ENCODE measurements around the gene CSF3. TPM values are rescaled to one million over a fixed set of nuclear protein-coding genes. Genes with fewer than 3 reads are reported as not detected.

The CSF3 gene
- total RNA-seq, 1 experiment from 2014 or later, result 0.38 TPM

DNA sequence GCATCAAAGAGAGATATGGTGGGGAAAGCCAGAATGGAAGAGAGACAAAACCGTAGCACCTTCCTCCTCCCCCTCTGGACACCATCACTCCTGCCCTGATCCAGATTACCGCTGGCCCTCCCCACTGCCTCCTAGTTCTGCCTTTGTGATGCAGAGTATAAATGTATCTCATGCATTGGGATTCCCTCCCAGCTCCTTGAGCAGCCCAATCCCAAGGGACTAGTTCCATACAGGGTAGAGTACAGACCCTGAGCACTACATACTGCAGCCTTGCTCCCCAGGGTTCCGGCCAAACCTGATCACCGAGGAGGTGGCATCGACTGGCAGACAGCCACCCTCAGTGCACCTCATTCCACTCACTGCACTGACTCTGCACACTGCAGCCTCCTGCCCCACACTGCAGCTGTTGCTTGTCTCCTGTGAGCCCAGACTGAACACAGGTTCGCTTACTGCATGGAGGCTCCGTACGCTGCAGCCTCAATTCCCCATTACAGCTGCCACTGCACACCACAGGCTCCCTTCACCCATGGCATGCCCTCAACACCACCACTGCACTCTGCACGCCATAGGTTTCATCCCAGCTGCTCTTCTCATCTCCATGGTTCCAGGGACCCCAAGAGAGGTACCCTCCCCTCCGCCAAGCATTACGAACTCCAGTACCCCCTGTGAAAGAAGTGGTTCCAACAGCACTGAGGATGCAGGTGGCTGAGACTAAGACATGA lies 45.8 kb downstream of the CSF3 start:
- CTCF ChIA-PET, result interaction anchor here (0.9 to 37.1 kb wide), 8 partner anchors 12 to 62 kb away, joined by 3 to 1006 read pairs (median 160); partner anchors contain the start of genes CSF3, NR1D1 and THRA

DNA sequence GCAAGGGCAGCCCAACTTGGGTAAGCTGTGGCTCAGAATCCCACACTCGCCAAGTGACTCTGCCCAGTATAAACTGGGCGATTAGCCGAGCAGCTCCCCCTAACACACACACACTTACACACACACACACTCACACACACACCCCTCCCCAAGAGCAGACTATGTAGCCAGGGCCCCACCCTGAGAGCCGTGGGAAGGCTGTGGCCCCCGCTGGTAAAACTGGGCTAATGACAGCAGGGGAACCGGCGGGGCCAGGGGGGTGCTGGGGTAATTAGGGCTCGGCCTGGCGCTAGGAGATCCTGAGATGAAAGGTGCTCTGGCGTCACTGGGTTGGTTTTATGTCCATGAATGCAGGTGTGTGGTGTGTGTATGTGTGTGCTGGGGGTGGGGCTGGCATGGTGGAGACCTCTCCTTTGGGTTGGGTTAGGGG lies 46.4 kb downstream of the CSF3 start:
- TF ChIP-seq, protein P1, sequence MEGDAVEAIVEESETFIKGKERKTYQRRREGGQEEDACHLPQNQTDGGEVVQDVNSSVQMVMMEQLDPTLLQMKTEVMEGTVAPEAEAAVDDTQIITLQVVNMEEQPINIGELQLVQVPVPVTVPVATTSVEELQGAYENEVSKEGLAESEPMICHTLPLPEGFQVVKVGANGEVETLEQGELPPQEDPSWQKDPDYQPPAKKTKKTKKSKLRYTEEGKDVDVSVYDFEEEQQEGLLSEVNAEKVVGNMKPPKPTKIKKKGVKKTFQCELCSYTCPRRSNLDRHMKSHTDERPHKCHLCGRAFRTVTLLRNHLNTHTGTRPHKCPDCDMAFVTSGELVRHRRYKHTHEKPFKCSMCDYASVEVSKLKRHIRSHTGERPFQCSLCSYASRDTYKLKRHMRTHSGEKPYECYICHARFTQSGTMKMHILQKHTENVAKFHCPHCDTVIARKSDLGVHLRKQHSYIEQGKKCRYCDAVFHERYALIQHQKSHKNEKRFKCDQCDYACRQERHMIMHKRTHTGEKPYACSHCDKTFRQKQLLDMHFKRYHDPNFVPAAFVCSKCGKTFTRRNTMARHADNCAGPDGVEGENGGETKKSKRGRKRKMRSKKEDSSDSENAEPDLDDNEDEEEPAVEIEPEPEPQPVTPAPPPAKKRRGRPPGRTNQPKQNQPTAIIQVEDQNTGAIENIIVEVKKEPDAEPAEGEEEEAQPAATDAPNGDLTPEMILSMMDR (IDR thresholded peaks at IDR 0.05; ENCODE audit: unreplicated experiment), result no peak
- peak overlapping the region; percentile 27 for H3K27ac Mint-ChIP-seq (ENCODE audit: unreplicated experiment)
- peaks cover 40% of the 10 kb centered on the region for H3K36me3 Mint-ChIP-seq (ENCODE audit: insufficient read depth, unreplicated experiment)
- DNase-seq, result no peak
- BruUV-seq (replicated peaks), result no TSS peak
- H3K4me1 Mint-ChIP-seq (ENCODE audit: low read depth, unreplicated experiment), result peaks cover 47% of the 10 kb centered on the region
- H3K27me3 Mint-ChIP-seq (ENCODE audit: unreplicated experiment), result peaks cover 61% of the 10 kb centered on the region
- CTCF ChIA-PET, result interaction anchor here (0.6 to 37.1 kb wide), 9 partner anchors 8 to 61 kb away, joined by 3 to 1006 read pairs (median 81); partner anchors contain the start of genes CSF3, MED24, NR1D1 and THRA
- intact Hi-C loops (cut with micrococcal nuclease; ENCODE audit: unreplicated experiment), result no loop called here
- H3K9me3 Mint-ChIP-seq (ENCODE audit: low read depth, unreplicated experiment), result no peaks in the 10 kb centered on the region
- H3K4me3 Mint-ChIP-seq (ENCODE audit: low read depth, unreplicated experiment), result peak overlapping the region; percentile 54

More for the DNA sequence above, 45.8 kb downstream of the CSF3 start:
- DNase-seq, result peak; percentile 64
- no peaks in the 10 kb centered on the region for H3K9me3 Mint-ChIP-seq (ENCODE audit: low read depth, unreplicated experiment)
- peaks cover 67% of the 10 kb centered on the region for H3K27me3 Mint-ChIP-seq (ENCODE audit: unreplicated experiment)
- intact Hi-C loops (cut with micrococcal nuclease; ENCODE audit: unreplicated experiment), result no loop called here
- no peak overlapping the region for H3K27ac Mint-ChIP-seq (ENCODE audit: unreplicated experiment)
- TF ChIP-seq, protein P1 (IDR thresholded peaks at IDR 0.05; ENCODE audit: unreplicated experiment), result no peak
- peaks cover 40% of the 10 kb centered on the region for H3K36me3 Mint-ChIP-seq (ENCODE audit: insufficient read depth, unreplicated experiment)
- BruUV-seq (replicated peaks), result no TSS peak
- peak overlapping the region; percentile 54 for H3K4me3 Mint-ChIP-seq (ENCODE audit: low read depth, unreplicated experiment)
- H3K4me1 Mint-ChIP-seq (ENCODE audit: low read depth, unreplicated experiment), result peaks cover 45% of the 10 kb centered on the region

DNA sequence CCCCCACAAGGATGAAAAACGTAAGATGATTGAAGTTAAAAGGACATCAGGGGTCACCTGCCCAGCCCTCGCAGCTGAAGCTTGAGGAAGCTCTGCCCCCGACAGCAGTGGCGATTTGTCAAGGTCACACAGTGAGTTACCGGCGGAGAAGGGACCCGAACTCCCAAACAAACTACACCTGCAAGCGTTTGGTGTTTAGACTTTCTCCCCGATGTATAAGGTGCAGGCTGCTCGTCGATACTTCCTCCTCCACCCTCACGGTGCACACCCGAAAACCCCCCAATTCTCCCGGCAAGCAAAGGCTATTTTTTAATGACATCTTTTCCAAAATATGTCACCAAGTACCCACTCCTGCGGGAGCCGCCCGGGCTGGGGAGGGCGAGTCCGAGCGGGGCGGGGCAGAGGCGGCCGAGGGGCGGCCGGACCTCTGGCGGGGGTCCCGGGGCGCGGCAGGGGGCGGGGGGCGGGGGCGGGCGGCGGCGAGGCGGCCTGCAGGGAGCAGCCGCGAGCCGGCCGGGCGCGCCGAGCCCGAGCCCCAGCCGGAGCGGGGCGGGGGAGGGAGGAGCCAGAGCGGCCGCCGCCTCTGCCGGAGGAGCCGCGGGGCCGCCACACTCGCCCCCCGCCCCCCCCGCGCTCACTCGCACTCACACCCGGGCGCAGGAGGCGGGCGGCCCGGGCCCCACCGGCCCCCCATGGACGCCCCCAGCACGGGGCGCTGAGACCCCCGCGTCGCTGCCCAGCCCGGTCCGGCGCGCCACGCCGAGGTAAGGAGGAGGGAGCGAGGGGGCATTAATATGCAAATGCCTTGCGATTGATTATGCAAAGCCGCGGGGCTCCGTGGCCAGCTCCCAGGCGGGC lies 47.3 kb downstream of the CSF3 start, which contains the start of gene THRA:
Gene THRA (plus strand): TSS at position 637 of the 858 bp plus-strand sequence. CDS start 11,524 bp downstream, outside the sequence.
- H3K27ac Mint-ChIP-seq (ENCODE audit: unreplicated experiment), result peak within 1 kb of the TSS; percentile 27
- intact Hi-C loops (cut with micrococcal nuclease; ENCODE audit: unreplicated experiment), result loop anchor here (1.0 kb wide), 6 partner anchors 8 to 106 kb away; partner anchors contain the start of gene MED24
- H3K4me3 Mint-ChIP-seq (ENCODE audit: low read depth, unreplicated experiment), result peak within 1 kb of the TSS; percentile 54
- no peaks in the 10 kb centered on the region for H3K9me3 Mint-ChIP-seq (ENCODE audit: low read depth, unreplicated experiment)
- CTCF ChIA-PET, result interaction anchor here (0.5 to 37.1 kb wide), 28 partner anchors 3 to 1992 kb away, joined by 3 to 1006 read pairs (median 4); partner anchors contain the start of genes CSF3, ERBB2, MED24 and MSL1
- DNase-seq, result peak; percentile 100
- TF ChIP-seq, protein P1 (IDR thresholded peaks at IDR 0.05; ENCODE audit: unreplicated experiment), result no peak
- peaks cover 40% of the 10 kb centered on the region for H3K36me3 Mint-ChIP-seq (ENCODE audit: insufficient read depth, unreplicated experiment)
- BruUV-seq (replicated peaks), result no TSS peak
- H3K4me1 Mint-ChIP-seq (ENCODE audit: low read depth, unreplicated experiment), result peaks cover 55% of the 10 kb centered on the region
- H3K27me3 Mint-ChIP-seq (ENCODE audit: unreplicated experiment), result peaks cover 52% of the 10 kb centered on the region

DNA sequence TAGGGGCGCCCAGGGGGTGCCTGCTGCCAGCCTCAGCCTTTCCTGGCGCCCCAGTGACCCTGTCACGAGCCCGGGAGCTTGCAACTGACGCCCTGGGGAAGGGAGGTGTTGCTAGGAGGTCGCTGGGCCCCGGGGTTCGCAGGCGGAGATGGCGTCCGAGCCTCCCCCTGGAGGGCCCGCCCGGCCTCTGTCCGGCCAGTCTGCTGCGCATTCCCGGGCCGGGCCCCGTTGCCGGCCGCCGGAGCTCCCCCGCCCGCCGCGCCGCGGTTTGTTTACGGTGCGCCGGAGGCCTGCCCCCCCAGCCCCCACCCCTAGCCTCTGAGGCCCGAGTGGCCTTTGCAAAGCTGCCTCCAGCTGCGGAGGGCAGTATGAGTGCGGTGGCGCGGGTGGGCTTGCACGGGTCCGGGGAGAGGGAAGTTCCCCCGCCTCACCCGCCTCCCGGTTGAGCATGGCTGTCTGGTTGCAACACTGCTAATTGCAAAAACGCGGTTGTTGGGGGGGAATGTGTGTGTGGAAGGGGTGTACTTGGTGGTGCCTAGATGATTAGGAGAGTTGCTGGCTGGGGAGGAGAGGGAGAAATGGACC lies 48.0 kb downstream of the CSF3 start:
- CTCF ChIA-PET, result interaction anchor here (0.5 to 37.1 kb wide), 29 partner anchors 4 to 1992 kb away, joined by 3 to 1006 read pairs (median 5); partner anchors contain the start of genes CSF3, ERBB2, MED24 and MSL1
- intact Hi-C loops (cut with micrococcal nuclease; ENCODE audit: unreplicated experiment), result loop anchor here (1.0 kb wide), 6 partner anchors 8 to 105 kb away; partner anchors contain the start of gene MED24
- TF ChIP-seq, protein P1 (IDR thresholded peaks at IDR 0.05; ENCODE audit: unreplicated experiment), result no peak
- Mint-ChIP-seq H3K27me3 (ENCODE audit: unreplicated experiment) (peaks cover 44% of the 10 kb centered on the region), H3K9me3 (ENCODE audit: low read depth, unreplicated experiment) (no peaks in the 10 kb centered on the region), H3K27ac (ENCODE audit: unreplicated experiment) (peak overlapping the region; percentile 7), H3K36me3 (ENCODE audit: insufficient read depth, unreplicated experiment) (peaks cover 40% of the 10 kb centered on the region), H3K4me1 (ENCODE audit: low read depth, unreplicated experiment) (peaks cover 62% of the 10 kb centered on the region), H3K4me3 (ENCODE audit: low read depth, unreplicated experiment) (peak overlapping the region; percentile 54)
- DNase-seq, result peak; percentile 94
- BruUV-seq (replicated peaks), result no TSS peak

Data from Calu3 (cell line).